Sigmoid colon (tissue), 7 donors: ENCODE data around the gene PIK3R1. TPM values are rescaled to one million over a fixed set of nuclear protein-coding genes. Genes with fewer than 3 reads are reported as not detected.

Experiments
- DNase-seq: peaks from one replicate; pipeline ENCODE4 v3.0.0-alpha.2; 2019
- H3K27ac ChIP-seq, 4 donors: fragments of 200-600 bp; sonication (generic); one replicate each; pipeline ENCODE4 v1.5.1; 2016 to 2019; ENCODE audit warnings: mild to moderate bottlenecking in 1 of 4
- H3K27me3 ChIP-seq, 3 donors: fragments of 200-600 bp; sonication (generic); one replicate each; pipeline ENCODE4 v1.5.1; 2019; ENCODE audit warnings: mild to moderate bottlenecking in 1 of 3
- H3K36me3 ChIP-seq, 4 donors: fragments of 200-600 bp; sonication (generic); one replicate each; pipeline ENCODE4 v1.5.1; 2016 to 2019
- H3K4me1 ChIP-seq, 4 donors: fragments of 200-600 bp; sonication (generic); one replicate each; pipeline ENCODE4 v1.5.1; 2017 to 2019
- H3K4me3 ChIP-seq, 4 donors: fragments of 200-600 bp; sonication (generic); one replicate each; pipeline ENCODE4 v1.5.1; 2017 to 2019; ENCODE audit warnings: mild to moderate bottlenecking in 2 of 4, moderate library complexity in 1 of 4
- H3K9me3 ChIP-seq, 4 donors: fragments of 200-600 bp in 3 of 4; sonication (generic) in 3 of 4; one replicate each; pipeline versions ENCODE4 v1.5.1 to v1.6.1; 2013 to 2019
- CTCF ChIP-seq, 4 experiments: fragments of 450-650 bp in 3 of 4; fragments of 200-600 bp in 1 of 4; IDR thresholded peaks; one replicate each; pipeline ENCODE4 v1.5.1; 2016 to 2019; ENCODE audit warnings: antibody characterized with exemption in 4 of 4, mild to moderate bottlenecking in 3 of 4, moderate library complexity in 2 of 4
- EP300 ChIP-seq, 4 donors: sonication (generic); formaldehyde crosslinking; IDR thresholded peaks; one replicate each; pipeline ENCODE4 v1.6.1; 2017; ENCODE audit warnings: antibody characterized with exemption in 4 of 4
- POLR2A ChIP-seq, 2 donors: fragments of 450-650 bp; IDR thresholded peaks; one replicate each; pipeline ENCODE4 v1.6.1; 2016; ENCODE audit warnings: antibody characterized with exemption in 2 of 2, mild to moderate bottlenecking in 2 of 2, moderate library complexity in 2 of 2
- POLR2AphosphoS5 ChIP-seq, 4 donors: sonication (generic); formaldehyde crosslinking; IDR thresholded peaks; one replicate each; pipeline ENCODE4 v1.6.1; 2017; ENCODE audit warnings: antibody characterized with exemption in 4 of 4
- WGBS, 2 donors: extraction: QIAGEN DNeasy Blood & Tissue Kit; methylation state at CpG; one replicate each; pipeline ENCODE4 v1.1.7; 2013; 5-methylcytosine and 5-hydroxymethylcytosine counted together
- intact Hi-C: fragments of 100-400 bp; cut with DNase I; formaldehyde crosslinking; loops from one replicate; pipeline ENCODE4 v1.15.1; 2023
- polyA plus RNA-seq, 3 donors: library from polyadenylated mRNA; stranded (reverse); fragments of 200-250 nt; gene quantifications; one replicate each; pipeline ENCODE4 v1.2.3, GENCODE V29; 2013
- total RNA-seq, 4 donors: library from RNA; depleted of rRNA; stranded (reverse); fragments of >200 nt; gene quantifications; one replicate each; pipeline ENCODE4 v1.1.0, GENCODE V29; 2016
- donor health status: healthy with polysubstance abuse.
- donor health status: Bipolar disorder and iron deficiency.
- donor health status: healthy.

Gene PIK3R1
- total and polyA plus RNA-seq, 7 donors: 9.2 to 227 (median 177) TPM

GRCh38 chr5:68190619-68191018, 24.9 kb upstream of the PIK3R1 start:
- TF ChIP-seq EP300 (IDR thresholded peaks at IDR 0.05): no peak
- TF ChIP-seq POLR2A (IDR thresholded peaks at IDR 0.05): no peak
- no peak for TF ChIP-seq POLR2AphosphoS5 (IDR thresholded peaks at IDR 0.05)
- TF ChIP-seq CTCF (IDR thresholded peaks at IDR 0.05): no peak
- 94% methylated on average over 4 of the region's 4 CpGs for WGBS, 2 donors
- DNase-seq: no peak
- Histone ChIP-seq H3K9me3 (no peaks in the 10 kb centered on the region), H3K27me3 (no peaks in the 10 kb centered on the region), H3K4me1 (peaks cover 0 to 15% (median 14%) of the 10 kb centered on the region in 4 donors), H3K4me3 (no peak overlapping the region), H3K36me3 (no peaks in the 10 kb centered on the region), H3K27ac (no peak overlapping the region)
- intact Hi-C loops: no loop called here

- Histone ChIP-seq H3K4me1 (peaks cover 0 to 15% (median 14%) of the 10 kb centered on the region in 4 donors), H3K4me3 (no peak overlapping the region), H3K27me3 (no peaks in the 10 kb centered on the region), H3K9me3 (no peaks in the 10 kb centered on the region), H3K36me3 (no peaks in the 10 kb centered on the region), H3K27ac (no peak overlapping the region)
- intact Hi-C loops: no loop called here
- TF ChIP-seq CTCF (IDR thresholded peaks at IDR 0.05) (no peak), EP300 (IDR thresholded peaks at IDR 0.05) (no peak), POLR2AphosphoS5 (IDR thresholded peaks at IDR 0.05) (no peak), POLR2A (IDR thresholded peaks at IDR 0.05) (no peak)
- WGBS, 2 donors: 96 to 99% methylated on average over 1 of the region's 1 CpG
- no peak for DNase-seq
Measured at GRCh38 chr5:68191083-68191791, 24.3 kb upstream of the PIK3R1 start.

DNA sequence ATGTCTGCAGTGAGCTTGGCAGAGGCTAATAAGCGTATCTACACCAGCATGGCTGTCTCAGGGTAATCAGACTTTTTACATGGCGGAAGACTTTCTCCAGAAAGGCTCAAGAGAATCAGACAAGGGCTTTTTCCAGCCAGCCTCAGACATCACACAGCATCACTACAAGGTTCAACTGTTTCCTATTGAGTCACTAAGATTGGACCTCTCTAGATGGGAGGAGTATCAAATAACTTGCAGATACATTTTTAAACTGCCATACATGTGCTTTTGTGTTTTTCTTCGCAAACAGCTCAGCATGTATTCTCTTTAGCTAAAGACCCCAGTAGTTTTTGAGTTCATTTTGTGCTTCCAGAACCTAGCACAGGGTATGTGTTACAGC, 22.9 kb upstream of the PIK3R1 start:
- H3K4me1 ChIP-seq: peaks cover 0 to 4% (median 2%) of the 10 kb centered on the region in 4 donors
- no peak overlapping the region for H3K4me3 ChIP-seq
- intact Hi-C loops: no loop called here
- H3K27me3 ChIP-seq: no peaks in the 10 kb centered on the region
- no peak overlapping the region for H3K27ac ChIP-seq
- no peaks in the 10 kb centered on the region for H3K9me3 ChIP-seq
- TF ChIP-seq POLR2AphosphoS5 (IDR thresholded peaks at IDR 0.05) (no peak), POLR2A (IDR thresholded peaks at IDR 0.05) (no peak), EP300 (IDR thresholded peaks at IDR 0.05) (no peak), CTCF (IDR thresholded peaks at IDR 0.05) (no peak)
- no peak for DNase-seq
- no peaks in the 10 kb centered on the region for H3K36me3 ChIP-seq
- 98 to 99% methylated on average over 3 of the region's 3 CpGs for WGBS, 2 donors

GRCh38 chr5:68193481-68194036, 22.0 kb upstream of the PIK3R1 start:
- TF ChIP-seq POLR2AphosphoS5 (IDR thresholded peaks at IDR 0.05) (no peak), POLR2A (IDR thresholded peaks at IDR 0.05) (no peak), CTCF (IDR thresholded peaks at IDR 0.05) (no peak), EP300 (IDR thresholded peaks at IDR 0.05) (no peak)
- H3K9me3 ChIP-seq: no peaks in the 10 kb centered on the region
- H3K36me3 ChIP-seq: no peaks in the 10 kb centered on the region
- no peak overlapping the region for H3K4me3 ChIP-seq
- no peak overlapping the region for H3K27ac ChIP-seq
- no peak for DNase-seq
- H3K27me3 ChIP-seq: no peaks in the 10 kb centered on the region
- H3K4me1 ChIP-seq: no peaks in the 10 kb centered on the region
- 54 to 78% methylated on average over 3 of the region's 3 CpGs for WGBS, 2 donors
- intact Hi-C loops: no loop called here
